Vagina (tissue), 2 donors: ENCODE measurements around the gene ADM. TPM values are rescaled to one million over a fixed set of nuclear protein-coding genes. Genes with fewer than 3 reads are reported as not detected.
A peak's percentile ranks its signal among the peaks of the same experiment; 100 is the strongest.

Experiments
- DNase-seq, 2 donors: peaks; one replicate each; pipeline ENCODE4 v3.0.0-alpha.2; 2017; ENCODE audit errors: extremely low spot score in 2 of 2
- H3K27ac ChIP-seq: fragments of 200-600 bp; sonication (generic); one replicate; pipeline ENCODE4 v1.5.1; 2019
- H3K27me3 ChIP-seq: fragments of 200-600 bp; sonication (generic); one replicate; pipeline ENCODE4 v1.5.1; 2019
- H3K36me3 ChIP-seq, 2 donors: fragments of 200-600 bp; sonication (generic); one replicate each; pipeline ENCODE4 v1.5.1; 2017 to 2019
- H3K4me1 ChIP-seq: fragments of 200-600 bp; sonication (generic); one replicate; pipeline ENCODE4 v1.5.1; 2019
- H3K4me3 ChIP-seq, 2 donors: fragments of 200-600 bp; sonication (generic); 1 replicate in 1 of 2; 2 replicates in 1 of 2; pipeline ENCODE4 v1.5.1; 2016 to 2019
- H3K9me3 ChIP-seq: fragments of 200-600 bp; sonication (generic); one replicate; pipeline ENCODE4 v1.5.1; 2019
- CTCF ChIP-seq, 3 experiments: fragments of 450-650 bp in 2 of 3; fragments of 200-600 bp in 1 of 3; sonication (generic) in 1 of 3; IDR thresholded peaks; one replicate each; pipeline ENCODE4 v1.5.1; 2017 to 2019; ENCODE audit warnings: antibody characterized with exemption in 3 of 3, mild to moderate bottlenecking in 2 of 3, moderate library complexity in 2 of 3
- POLR2A ChIP-seq, 2 donors: fragments of 450-650 bp; IDR thresholded peaks; one replicate each; pipeline ENCODE4 v1.6.1; 2017; ENCODE audit warnings: antibody characterized with exemption in 2 of 2, mild to moderate bottlenecking in 2 of 2, moderate library complexity in 2 of 2
- POLR2AphosphoS5 ChIP-seq, 2 donors: sonication (generic); formaldehyde crosslinking; IDR thresholded peaks; one replicate each; pipeline ENCODE4 v1.9.0; 2017; ENCODE audit warnings: antibody characterized with exemption in 2 of 2, mild to moderate bottlenecking in 2 of 2, low read depth in 1 of 2; ENCODE audit not compliant: insufficient read depth in 1 of 2
- intact Hi-C: fragments of 100-400 bp; cut with DNase I; formaldehyde crosslinking; loops from one replicate; pipeline ENCODE4 v1.15.1; 2023
- total RNA-seq: library from RNA; depleted of rRNA; stranded (reverse); fragments of >200 nt; gene quantifications from one replicate; pipeline ENCODE4 v1.2.3, GENCODE V29; 2016

The ADM gene
- total RNA-seq, 1 donor from 2014 or later, result 130 TPM

DNA sequence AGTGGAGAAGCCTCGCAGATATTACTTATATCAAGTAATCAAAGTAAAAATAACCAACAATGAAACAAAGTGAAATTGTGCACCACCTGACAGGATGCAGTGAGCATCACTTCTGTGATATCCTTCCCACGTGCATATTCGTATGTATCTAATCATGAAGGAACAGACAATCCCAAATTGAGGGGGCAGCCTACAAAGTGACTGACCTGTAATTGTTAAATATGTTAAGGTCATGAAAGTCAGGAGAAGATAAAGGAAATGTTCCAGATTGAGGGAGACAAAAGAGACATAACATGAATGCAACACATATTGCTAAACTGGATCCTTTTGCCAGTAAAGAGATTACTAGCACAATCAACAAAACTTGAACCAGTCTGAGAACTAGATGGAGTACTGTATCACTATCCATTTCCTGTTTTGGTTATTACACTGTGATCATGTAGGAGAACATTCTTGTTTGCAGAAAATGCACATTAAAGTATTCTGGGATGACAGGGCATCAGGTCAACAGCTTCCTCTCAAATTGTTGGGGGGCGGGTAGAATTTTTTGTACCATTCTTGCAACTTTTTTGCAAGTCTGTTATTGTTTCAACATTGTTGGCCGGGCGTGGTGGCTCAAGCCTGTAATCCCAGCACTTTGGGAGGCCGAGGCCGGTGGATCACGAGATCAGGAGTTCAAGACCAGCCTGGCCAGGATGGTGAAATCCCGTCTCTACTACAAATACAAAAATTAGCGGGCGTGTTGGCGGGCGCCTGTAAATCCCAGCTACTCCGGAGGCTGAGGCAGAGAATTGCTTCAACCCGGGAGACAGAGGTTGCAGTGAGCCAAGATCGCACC is 12.9 kb upstream of the ADM start:
- Histone ChIP-seq H3K27me3 (no peaks in the 10 kb centered on the region), H3K9me3 (no peaks in the 10 kb centered on the region), H3K4me3 (no peak overlapping the region), H3K27ac (no peak overlapping the region), H3K36me3 (no peaks in the 10 kb centered on the region), H3K4me1 (peaks cover 55% of the 10 kb centered on the region)
- no peak for TF ChIP-seq POLR2AphosphoS5 (IDR thresholded peaks at IDR 0.05; ENCODE audit: insufficient read depth in 1 of 2, low read depth in 1 of 2)
- no peak for TF ChIP-seq CTCF (IDR thresholded peaks at IDR 0.05)
- no peak for TF ChIP-seq POLR2A (IDR thresholded peaks at IDR 0.05)
- no peak for DNase-seq
- intact Hi-C loops, result no loop called here

GRCh38 chr11:10293423-10294289 is 11.2 kb upstream of the ADM start, which contains the start of gene SBF2:
TSS of gene SBF2 (minus strand) at chr11:10294219. CDS start at chr11:10294069, 150 bp downstream.
- H3K36me3 ChIP-seq, result no peaks in the 10 kb centered on the region
- intact Hi-C loops, result no loop called here
- peaks cover 39% of the 10 kb centered on the region for H3K4me1 ChIP-seq
- peak within 1 kb of the TSS; percentile 81 to 84 for H3K4me3 ChIP-seq
- H3K9me3 ChIP-seq, result no peaks in the 10 kb centered on the region
- no peaks in the 10 kb centered on the region for H3K27me3 ChIP-seq
- peak in 1 of 2 donors; percentile 74 for TF ChIP-seq POLR2A (IDR thresholded peaks at IDR 0.05)
- peak; percentile 62 to 88 for TF ChIP-seq POLR2AphosphoS5 (IDR thresholded peaks at IDR 0.05; ENCODE audit: insufficient read depth in 1 of 2, low read depth in 1 of 2)
- TF ChIP-seq CTCF (IDR thresholded peaks at IDR 0.05), result no peak
- peak within 1 kb of the TSS; percentile 97 for H3K27ac ChIP-seq
- DNase-seq, result peak in 1 of 2 donors; percentile 92

- Histone ChIP-seq H3K4me3 (peak overlapping the region; percentile 81 to 84), H3K36me3 (no peaks in the 10 kb centered on the region), H3K27ac (peak overlapping the region; percentile 97), H3K27me3 (no peaks in the 10 kb centered on the region), H3K4me1 (peaks cover 32% of the 10 kb centered on the region), H3K9me3 (no peaks in the 10 kb centered on the region)
- TF ChIP-seq POLR2AphosphoS5 (IDR thresholded peaks at IDR 0.05; ENCODE audit: insufficient read depth in 1 of 2, low read depth in 1 of 2) (peak in 1 of 2 donors; percentile 73), POLR2A (IDR thresholded peaks at IDR 0.05) (no peak)
- intact Hi-C loops, result no loop called here
- DNase-seq, result no peak
Observed at GRCh38 chr11:10294290-10294953, 10.5 kb upstream of the ADM start.

DNA sequence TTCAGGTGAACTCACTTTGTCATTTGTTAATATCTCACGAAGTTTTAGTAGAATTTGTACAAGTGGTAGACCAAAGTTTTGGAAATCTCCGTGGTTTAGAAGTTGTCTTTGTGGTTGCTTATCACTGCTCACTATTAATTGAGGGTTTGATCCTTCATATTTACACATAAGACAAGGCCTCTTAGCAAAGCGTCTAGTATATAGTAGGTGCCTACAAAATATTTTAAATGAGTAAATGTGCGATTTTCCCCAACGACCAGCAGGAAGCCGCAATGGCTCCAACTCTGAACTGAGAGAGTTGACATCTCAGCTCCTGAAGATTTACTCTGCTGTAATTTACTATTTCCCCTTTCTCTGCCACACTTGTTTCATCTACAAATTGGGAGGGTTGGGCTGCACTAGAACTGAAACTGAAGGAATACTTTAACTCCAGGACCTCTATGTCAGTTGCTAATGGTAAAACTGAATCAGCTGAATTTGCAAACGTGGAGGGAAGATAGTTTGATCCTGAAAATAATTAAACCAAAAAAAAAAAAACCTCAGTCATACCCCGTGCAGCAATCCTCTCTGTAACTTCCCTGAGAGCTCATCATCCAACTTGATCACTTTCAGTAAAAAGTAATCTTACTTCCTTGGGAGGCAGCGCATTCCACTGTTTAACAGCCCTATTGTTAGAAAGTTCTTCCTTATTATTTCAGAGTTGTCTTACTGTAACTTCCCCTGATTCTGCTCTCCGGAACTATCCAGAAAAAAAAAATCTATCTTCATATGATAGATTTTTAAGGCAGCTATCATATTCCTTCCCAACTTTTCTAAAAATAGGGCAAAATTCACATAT is 9.6 kb upstream of the ADM start:
- Histone ChIP-seq H3K27ac (peak overlapping the region; percentile 97), H3K4me1 (peaks cover 26% of the 10 kb centered on the region), H3K36me3 (no peaks in the 10 kb centered on the region), H3K27me3 (no peaks in the 10 kb centered on the region), H3K4me3 (peak overlapping the region; percentile 81 to 84), H3K9me3 (no peaks in the 10 kb centered on the region)
- TF ChIP-seq POLR2A (IDR thresholded peaks at IDR 0.05) (no peak), POLR2AphosphoS5 (IDR thresholded peaks at IDR 0.05; ENCODE audit: insufficient read depth in 1 of 2, low read depth in 1 of 2) (no peak)
- no peak for DNase-seq
- intact Hi-C loops, result no loop called here

DNA sequence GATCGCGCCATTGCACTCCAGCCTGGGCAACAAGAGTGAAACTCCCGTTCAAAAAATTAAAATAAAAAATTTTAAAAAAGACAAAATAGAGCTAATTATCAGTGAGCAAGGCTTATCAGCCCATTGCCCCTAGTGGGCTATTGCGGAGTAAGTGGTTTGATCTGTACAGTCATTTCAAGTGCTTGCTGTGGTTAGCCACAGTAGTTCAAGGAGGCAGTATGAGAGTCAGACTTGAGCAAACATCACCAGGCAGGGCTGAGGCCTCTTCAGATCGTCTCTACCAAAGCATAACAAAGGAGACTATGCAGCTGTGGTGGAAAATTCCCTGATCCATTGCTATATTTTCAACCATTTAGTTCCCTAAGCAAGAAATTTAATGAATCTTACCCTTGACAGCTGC is 6.5 kb upstream of the ADM start:
- TF ChIP-seq CTCF (IDR thresholded peaks at IDR 0.05) (no peak), POLR2A (IDR thresholded peaks at IDR 0.05) (no peak), POLR2AphosphoS5 (IDR thresholded peaks at IDR 0.05; ENCODE audit: insufficient read depth in 1 of 2, low read depth in 1 of 2) (no peak)
- no peak overlapping the region for H3K27ac ChIP-seq
- no peaks in the 10 kb centered on the region for H3K36me3 ChIP-seq
- H3K27me3 ChIP-seq, result no peaks in the 10 kb centered on the region
- no peak overlapping the region for H3K4me3 ChIP-seq
- peaks cover 16% of the 10 kb centered on the region for H3K4me1 ChIP-seq
- DNase-seq, result no peak
- intact Hi-C loops, result no loop called here
- H3K9me3 ChIP-seq, result no peaks in the 10 kb centered on the region
